22Rv1 (cell line): Measurements from ENCODE around the gene POTEM.
"Not testable (repeated sequence)": the region's sequence is repeated elsewhere in the genome, so short reads cannot be mapped to it uniquely, and the experiment has no call there.

Experiments
- CTCF ChIP-seq: fragments of 450-650 bp; IDR thresholded peaks from 2 replicates; pipeline ENCODE4 v1.5.1; 2017; ENCODE audit warnings: mild to moderate bottlenecking
- ZFX ChIP-seq: fragments of 450-650 bp; IDR thresholded peaks from 2 replicates; pipeline ENCODE4 v1.6.1; 2017; ENCODE audit warnings: antibody characterized with exemption, borderline replicate concordance

GRCh38 chr14:18936848-18937247 lies 30.4 kb upstream of the POTEM start:
- TF ChIP-seq ZFX, CTCF: not testable (repeated sequence)
